ENCODE results near the gene REEP6.

GRCh38 chr19:1471010-1471514 is 19.9 kb upstream of the REEP6 start:
- TF ChIP-seq CTCF (IDR thresholded peaks at IDR 0.05; ENCODE audit: insufficient read depth, low read length, poor library complexity, severe bottlenecking) (no peak), EZH2phosphoT487 (conservative IDR thresholded peaks at IDR 0.05; ENCODE audit: low read length) (no peak)

Data from SU-DHL-6 (cell line).